ENCODE data around the gene ATF1. TPM values are rescaled to one million over a fixed set of nuclear protein-coding genes. Genes with fewer than 3 reads are reported as not detected.

The ATF1 gene
- 22.1 TPM for total RNA-seq
- long read RNA-seq, transcript ATF1-201 (7 exons, 2,181 nt) = major isoform, 14 of 21 reads
- long read RNA-seq, partial matches to known transcripts = 1 of 21 reads
- long read RNA-seq, other reads (novel, unspliced or antisense) = 6 of 21 reads

DNA sequence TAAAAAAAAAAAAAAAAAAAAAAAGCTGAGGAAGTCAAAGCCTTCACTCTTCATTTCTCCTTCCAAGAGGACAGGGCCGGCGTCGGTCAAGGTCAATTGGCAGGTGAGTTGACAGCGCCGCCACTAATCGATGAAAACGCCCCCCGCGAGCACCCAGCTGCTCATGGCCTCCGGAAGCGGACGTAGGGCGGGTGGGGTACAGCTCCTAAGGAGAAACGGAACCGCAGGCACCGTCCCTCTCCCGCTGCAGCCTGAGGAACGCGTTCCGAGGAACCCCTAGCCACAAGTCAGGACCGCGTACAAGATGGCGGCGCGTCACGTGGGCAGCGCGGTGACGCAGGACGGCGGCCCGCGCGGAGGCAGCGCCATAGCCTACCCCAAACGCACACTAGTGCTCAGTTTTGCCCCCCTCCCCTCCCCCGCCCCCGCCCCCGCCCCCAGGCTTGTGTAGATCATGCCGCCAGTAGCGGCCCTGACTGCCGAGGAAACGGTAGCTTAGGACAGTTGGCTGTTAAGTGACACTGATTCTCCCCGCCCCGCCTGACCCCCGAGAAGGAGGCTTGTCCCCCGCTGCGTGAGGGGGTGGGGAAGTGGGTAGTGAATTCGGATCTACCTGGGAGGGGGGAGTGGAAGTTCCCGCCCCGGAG, at the start of gene ATF1:
ATF1 (plus strand) TSS at position 463 of the 647 bp plus-strand sequence. CDS start 16,045 bp downstream, outside the sequence.
- ATAC-seq (ENCODE audit: poor library complexity) (peak; percentile 94), DNase-seq (peak; percentile 96)
- intact Hi-C loops (cut with DNase I) = no loop called here

DNA sequence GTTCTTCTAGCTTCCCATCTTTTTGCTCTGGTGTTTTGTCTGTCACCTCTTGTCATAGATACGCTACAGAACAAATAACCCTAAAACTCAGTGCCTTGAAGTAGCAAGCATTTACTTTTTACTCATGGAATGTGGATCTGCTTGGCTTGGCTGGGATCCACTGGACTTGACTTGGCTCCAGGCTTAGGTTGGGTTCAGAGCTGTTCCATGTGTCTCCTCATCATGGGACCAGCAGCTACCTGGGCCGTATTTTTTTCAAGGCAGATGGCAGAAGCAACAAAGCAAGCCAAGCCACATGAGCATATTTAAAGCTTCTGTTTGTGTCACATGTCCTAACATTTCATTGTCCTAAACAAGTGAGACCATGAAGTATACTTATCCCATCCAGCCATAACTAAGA, 48.7 kb upstream of the ATF1 start:
- DNase-seq = no peak
- intact Hi-C loops (cut with DNase I) = no loop called here
- ATAC-seq (ENCODE audit: poor library complexity) = no peak

DNA sequence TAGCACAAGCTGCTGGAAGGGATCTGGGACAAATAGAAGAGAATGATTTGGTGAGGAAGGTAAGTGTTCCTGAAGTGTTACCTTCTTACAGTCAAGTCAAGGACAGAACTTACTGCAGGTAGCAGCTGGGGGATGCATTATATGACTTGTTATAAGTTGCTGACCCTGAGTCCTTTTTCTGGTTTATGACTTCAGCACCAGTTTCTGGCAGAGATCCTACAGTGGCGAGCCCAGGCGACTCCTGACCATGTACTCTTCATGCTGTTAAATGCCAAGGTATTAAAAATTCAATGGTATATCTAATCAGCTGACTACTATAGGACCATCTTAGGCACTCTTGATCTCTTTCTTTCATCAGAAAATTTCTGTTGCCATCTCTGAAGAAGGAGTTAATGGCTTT, 45.1 kb upstream of the ATF1 start:
- DNase-seq (no peak), ATAC-seq (ENCODE audit: poor library complexity) (no peak)
- intact Hi-C loops (cut with DNase I) = no loop called here

DNA sequence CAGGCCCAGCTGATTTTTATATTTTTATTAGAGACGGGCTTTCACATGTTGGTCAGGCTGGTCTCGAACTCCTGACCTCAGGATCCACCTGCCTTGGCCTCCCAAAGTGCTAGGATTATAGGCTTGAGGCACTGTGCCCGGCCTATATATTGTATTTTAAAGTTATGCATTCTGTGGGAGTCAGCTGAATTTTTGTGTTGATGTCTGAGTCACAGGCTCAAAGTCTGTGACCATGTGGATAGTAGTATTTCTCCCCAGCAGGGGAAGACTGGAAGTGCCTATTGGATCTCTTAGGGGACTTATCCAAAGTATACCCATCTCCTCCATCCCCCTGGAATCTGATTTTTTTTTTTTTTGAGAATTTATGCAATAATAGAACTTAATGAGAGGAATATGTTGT, 43.8 kb upstream of the ATF1 start:
- ATAC-seq (ENCODE audit: poor library complexity) = no peak
- DNase-seq = no peak
- intact Hi-C loops (cut with DNase I) = loop anchor here (10.0 kb wide), 1 partner anchor 75 kb away; no protein-coding TSS in a partner anchor

DNA sequence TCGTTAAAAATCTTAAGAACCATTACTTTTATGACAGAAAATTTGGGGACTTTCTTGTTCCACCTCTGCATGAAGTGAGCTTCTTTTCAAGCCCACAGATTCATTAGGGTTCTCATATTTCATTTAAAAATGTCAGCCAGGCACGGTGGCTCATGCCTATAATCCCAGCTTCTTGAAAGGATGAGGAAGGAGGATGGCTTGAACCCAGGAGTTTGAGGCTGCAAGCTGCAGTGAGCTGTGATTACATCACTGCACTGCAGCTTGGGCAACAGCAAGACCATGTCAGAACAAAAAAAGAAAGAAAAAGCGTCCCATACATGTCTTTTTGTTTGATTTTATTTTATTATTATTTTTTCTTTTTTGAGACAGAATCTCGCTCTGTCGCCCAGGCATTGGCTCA, 43.4 kb upstream of the ATF1 start:
- intact Hi-C loops (cut with DNase I) = loop anchor here (10.0 kb wide), 1 partner anchor 76 kb away; no protein-coding TSS in a partner anchor
- DNase-seq (no peak), ATAC-seq (ENCODE audit: poor library complexity) (no peak)

DNA sequence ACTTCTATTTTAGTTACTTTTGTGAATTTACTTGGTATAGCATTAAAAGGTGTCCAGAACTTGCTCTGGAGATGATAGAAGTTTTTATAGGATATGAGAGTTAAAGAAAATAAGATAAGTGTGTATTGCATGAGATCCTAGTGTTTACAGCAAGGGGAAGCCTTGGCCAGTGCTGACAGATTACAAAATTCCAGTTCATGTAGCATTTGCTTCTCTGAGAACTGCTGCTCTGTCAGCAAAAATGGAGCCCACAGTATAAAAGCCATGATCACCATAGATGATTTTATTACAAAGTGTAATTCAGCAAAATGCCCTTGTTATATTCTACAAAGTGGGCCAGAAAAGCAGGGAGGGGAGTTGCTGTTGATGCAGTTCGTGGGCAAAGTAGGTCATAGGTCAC, 40.0 kb upstream of the ATF1 start:
- intact Hi-C loops (cut with DNase I) = loop anchor here (10.0 kb wide), 1 partner anchor 79 kb away; no protein-coding TSS in a partner anchor
- DNase-seq = no peak
- no peak for ATAC-seq (ENCODE audit: poor library complexity)

DNA sequence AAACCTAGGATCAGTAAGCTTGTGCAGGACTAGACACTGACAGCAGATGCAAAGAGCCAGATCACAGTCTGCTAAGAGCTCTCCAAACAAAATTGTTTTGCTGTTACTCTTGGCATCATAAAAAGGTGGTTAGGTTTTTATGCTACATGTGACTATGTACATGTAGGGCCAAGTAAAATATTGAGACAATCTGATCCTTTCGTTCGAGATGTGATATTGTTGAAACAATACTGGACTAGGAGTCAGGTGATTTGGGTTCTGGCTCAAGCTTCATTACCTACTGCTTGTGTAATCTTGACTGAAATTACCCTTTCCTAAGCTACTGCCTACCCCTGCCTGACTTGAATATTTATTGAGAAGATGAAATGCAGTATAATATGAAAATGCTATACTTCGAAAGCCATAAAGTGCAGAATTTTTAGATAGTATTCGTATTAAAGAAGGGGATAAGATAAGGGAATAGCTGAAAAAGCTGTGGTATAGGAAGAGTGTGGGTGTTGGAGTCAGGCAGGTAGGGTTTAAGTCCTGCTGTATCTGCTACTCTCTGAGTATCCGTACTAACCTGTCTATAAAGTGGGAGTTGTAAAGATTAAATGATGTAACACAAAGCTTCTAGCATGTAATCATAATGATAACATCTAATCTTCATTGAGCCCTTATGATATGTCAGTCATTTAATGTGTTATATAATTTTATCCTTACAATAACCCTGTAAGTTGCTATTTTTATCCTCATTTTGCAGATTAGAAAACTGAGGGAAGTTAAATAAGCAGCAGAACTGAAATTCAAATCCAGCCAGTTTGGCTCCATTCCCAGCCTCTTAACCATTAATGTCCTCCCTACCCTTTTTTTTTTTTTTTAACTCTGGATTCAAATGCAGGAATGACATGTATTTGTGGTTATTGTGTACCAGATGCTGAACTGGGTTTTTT, 38.6 kb upstream of the ATF1 start:
- ATAC-seq (ENCODE audit: poor library complexity) (no peak), DNase-seq (no peak)
- intact Hi-C loops (cut with DNase I) = loop anchor here (10.0 kb wide), 1 partner anchor 80 kb away; no protein-coding TSS in a partner anchor

DNA sequence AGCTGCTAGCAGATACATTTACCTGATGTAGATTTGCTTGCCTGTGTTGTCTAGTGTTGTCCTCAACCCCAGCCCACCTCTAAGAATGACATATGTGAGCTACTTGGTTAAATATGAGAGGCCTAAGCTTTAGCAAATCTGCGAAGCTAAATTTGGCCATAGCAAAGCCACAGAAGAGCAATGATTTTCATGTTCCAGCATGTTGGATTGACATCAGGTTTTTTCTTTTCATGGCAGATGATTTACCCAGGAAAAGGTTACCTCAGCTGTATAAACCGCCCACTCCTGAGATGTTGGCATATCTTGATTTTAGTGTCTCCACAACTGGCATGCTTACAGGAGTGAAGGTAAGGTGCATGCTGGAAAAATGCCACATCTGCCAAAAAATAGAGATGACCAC, 36.4 kb upstream of the ATF1 start:
- ATAC-seq (ENCODE audit: poor library complexity) (no peak), DNase-seq (no peak)
- intact Hi-C loops (cut with DNase I) = loop anchor here (10.0 kb wide), 1 partner anchor 83 kb away; no protein-coding TSS in a partner anchor

DNA sequence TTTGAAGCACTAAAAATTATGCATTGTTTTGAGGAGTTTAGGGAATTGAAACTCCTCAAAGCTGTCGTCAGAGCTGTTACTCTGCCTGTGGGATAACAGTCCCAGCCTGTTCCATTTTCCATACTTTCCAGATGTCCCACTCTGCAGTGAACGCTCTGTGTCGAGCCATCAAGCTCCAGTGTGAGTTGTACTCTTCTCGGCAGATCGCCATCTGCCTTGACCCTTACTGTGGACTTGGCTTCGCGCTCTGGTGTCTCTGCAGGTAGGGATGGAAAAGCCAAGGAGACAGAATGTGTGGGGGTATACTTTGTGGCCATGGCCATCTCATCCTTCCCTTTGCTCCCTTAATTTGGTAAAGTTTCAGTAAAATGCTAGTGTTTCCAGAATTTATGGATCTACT, 35.5 kb upstream of the ATF1 start:
- no peak for DNase-seq
- ATAC-seq (ENCODE audit: poor library complexity) = no peak
- intact Hi-C loops (cut with DNase I) = loop anchor here (10.0 kb wide), 1 partner anchor 84 kb away; no protein-coding TSS in a partner anchor

DNA sequence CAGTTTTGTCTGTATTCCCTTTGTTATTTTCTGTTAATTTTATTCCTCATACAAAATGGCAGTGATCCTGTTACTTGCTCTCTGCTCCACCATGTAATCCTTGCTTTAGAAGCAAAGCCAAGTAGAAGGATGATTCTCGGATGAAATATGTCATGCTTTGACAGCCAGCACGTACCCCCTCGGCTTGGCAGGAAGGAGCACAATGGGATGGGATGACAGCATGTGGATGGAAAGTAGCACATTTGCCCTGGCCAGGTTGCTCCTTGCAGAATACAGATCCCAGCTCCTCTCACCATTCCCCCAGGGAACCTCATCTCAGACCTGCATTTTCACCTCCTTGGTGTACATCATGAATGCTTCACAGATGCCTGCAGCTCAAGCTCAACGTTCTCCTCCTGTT, 35.1 kb upstream of the ATF1 start:
- no peak for ATAC-seq (ENCODE audit: poor library complexity)
- intact Hi-C loops (cut with DNase I) = loop anchor here (10.0 kb wide), 1 partner anchor 84 kb away; no protein-coding TSS in a partner anchor
- no peak for DNase-seq

DNA sequence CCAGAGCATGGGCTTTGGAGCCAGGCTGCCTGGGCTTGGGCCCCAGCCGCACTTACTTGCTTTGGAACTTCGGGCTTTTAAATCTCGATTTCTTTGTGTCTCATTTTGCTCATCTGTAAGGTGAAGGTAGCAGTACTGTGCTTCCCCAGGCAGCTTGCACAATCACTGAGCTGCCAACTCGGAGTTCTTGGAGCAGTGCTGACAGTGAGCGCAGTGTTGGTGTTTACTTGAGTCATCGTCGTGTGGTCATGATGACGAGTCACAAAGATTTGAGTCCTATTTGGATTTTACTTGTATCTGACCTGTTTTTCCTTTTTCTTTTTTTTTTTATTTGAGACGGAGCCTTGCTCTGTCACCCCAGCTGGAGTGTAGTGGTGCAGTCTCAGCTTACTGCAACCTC, 31.3 kb upstream of the ATF1 start:
- intact Hi-C loops (cut with DNase I) = loop anchor here (10.0 kb wide), 1 partner anchor 228 kb away; the partner anchor contains the start of gene DIP2B
- no peak for ATAC-seq (ENCODE audit: poor library complexity)
- DNase-seq = no peak

DNA sequence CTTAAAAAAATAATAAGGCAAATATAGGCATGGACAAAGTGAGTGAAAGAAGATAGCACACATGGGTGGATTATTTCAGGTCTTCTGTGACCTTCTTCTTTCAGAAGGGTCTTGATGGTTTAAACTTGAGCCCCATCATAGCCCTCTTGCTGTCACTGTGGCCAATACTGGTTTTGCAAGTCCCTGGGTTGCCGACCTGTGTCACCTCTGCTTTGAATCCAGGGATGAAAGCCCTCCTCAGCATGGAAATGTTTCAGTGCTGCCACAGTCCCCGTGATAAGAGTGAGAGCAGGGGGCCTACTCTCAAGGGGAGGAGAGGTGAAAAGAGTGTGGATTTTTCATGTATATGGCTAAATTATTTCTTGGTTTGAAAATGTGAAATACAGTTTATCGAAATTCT, 30.2 kb upstream of the ATF1 start:
- intact Hi-C loops (cut with DNase I) = loop anchor here (10.0 kb wide), 1 partner anchor 229 kb away; the partner anchor contains the start of gene DIP2B
- ATAC-seq (ENCODE audit: poor library complexity) (no peak), DNase-seq (no peak)

DNA sequence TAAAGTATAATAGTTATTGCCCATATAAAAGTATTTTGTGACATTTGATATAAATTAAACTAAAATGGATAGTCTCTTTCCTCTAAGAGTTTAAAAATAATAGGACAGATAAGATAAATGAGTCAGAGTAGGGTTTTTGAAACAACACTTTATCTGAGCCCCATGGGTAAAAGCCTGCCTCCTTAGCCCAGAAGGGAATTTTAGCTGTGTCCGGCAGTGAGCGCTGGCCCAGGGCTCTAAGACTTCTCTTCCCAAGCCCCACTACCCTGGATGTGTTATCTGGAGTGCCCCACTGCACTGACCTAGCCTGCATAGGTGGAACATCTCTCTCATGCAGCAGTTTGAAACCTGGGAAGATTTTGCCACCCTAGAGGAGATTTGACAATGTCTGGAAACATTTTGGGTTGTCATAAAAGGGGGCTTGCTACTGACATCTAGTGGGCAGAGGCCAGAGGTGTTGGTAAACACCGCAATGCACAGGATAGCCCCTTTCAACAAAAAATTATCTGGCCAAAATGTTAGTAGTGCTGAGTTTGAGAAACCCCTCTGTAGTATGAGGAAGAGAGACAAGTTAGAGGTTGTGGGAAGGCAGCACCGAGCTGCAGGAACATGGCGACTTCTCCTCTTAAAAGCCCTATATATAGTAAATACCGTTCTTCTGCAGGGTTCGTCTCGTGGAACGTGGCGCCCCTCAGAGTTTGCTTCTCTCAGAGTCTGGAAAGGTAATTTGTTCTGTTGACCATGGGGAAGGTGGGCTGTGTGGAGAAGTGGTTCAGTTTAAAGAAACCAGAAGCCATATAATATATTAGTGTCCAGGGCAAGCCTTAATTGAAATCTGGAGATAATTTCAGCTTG, 29.3 kb upstream of the ATF1 start:
- ATAC-seq (ENCODE audit: poor library complexity) (peak; percentile 72), DNase-seq (no peak)
- intact Hi-C loops (cut with DNase I) = loop anchor here (10.0 kb wide), 1 partner anchor 230 kb away; the partner anchor contains the start of gene DIP2B

DNA sequence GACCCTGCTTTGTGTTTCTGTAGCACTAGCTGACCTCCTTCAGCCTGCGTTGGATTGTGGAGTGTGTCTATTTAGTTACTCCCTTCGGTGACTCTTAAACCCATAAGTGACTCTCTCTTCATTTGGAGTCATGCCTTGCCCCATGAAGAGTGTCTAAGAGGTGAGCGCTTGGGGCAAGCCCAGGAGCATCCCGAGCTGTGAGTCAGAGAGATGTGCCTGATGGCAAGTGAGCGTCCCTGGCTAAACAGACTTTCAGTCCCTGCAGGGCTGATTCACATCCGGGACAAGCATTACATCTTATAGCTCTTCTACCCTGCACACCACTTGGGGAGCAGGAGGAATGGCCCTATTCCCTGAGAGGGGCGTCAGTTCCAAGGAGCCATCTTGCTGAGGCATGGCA, 24.3 kb upstream of the ATF1 start:
- intact Hi-C loops (cut with DNase I) = loop anchor here (10.0 kb wide), 1 partner anchor 235 kb away; the partner anchor contains the start of gene DIP2B
- DNase-seq (no peak), ATAC-seq (ENCODE audit: poor library complexity) (no peak)

DNA sequence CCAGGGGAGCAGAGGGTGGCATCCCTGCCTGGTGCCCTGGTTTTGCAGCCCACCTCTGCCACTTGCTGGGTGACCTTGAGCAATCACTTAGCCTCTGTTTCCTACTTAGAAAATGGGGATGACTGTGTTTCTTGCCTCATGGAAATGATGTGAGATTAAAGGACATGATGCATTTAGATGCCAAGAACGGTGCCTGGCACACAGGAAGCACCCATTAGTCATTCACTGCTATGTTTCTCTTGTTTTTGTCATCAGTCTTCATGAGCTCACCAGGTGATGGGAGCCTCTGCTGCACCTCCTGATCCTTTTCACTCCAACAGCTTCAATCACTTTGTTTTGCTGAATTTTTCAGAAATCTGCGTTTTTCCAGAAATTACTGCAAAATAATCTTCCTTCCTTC, 23.6 kb upstream of the ATF1 start:
- no peak for DNase-seq
- ATAC-seq (ENCODE audit: poor library complexity) = no peak
- intact Hi-C loops (cut with DNase I) = no loop called here

DNA sequence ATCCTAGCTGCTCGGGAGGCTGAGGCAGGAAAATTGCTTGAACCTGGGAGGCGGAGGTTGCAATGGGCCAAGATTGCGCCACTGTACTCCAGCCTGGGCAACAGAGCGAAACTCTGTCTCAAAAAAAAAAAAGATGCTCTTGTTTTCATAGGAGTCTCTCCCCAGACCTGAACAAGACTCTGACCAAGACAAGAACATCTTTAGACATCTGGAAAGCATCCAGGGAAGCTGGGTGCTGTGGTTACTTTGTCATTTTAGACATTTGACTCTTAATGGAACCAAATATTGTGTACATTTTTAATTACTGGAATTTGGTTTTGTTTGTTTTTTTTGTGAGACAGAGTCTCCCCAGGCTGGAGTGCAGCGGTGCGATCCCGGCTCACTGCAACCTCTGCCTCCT, 21.1 kb upstream of the ATF1 start:
- ATAC-seq (ENCODE audit: poor library complexity) = no peak
- DNase-seq = no peak
- intact Hi-C loops (cut with DNase I) = no loop called here

DNA sequence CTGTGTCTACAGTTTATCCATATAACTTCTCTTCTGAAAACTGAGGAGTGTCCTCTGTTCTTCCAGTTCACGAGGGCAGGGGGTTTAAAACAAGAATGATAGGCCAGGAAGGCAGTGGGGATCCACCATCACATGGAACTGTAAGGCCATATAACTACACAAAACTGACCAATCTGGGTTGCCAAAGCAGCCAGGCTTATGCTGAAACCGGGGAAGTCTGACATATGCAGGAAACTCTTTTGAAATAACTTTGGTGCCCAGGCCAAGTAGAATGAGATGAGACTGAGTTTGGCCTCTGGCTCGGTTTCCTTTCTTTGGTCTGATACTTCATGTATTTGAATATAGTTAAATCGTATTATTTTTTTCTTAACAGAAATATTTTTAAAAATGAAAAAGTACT, 18.0 kb upstream of the ATF1 start:
- DNase-seq (no peak), ATAC-seq (ENCODE audit: poor library complexity) (no peak)
- intact Hi-C loops (cut with DNase I) = no loop called here

DNA sequence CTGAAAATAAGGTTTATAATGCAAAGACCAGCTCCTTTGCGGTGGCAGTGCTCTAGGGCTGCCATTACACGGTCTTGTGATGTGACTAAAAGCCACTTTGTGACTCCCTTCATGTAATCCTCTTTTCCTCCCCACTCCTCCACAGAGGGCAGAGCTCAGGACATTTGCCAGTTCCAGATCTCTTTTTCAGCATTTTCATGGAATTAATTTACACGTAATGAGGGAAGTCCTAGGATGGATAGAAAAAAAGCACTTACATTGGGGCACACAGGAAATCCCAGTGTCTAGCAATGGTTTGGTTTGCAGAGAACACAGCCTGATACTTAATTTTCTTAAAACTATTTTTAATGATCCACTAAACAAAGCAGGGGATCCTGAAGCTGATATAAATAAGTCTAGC, 17.5 kb upstream of the ATF1 start:
- DNase-seq = no peak
- ATAC-seq (ENCODE audit: poor library complexity) = no peak
- intact Hi-C loops (cut with DNase I) = no loop called here

Data from Right ventricle myocardium superior (tissue), 1 donor.